Smooth muscle cell (in vitro differentiated cells): ENCODE results near the gene CCDC183. TPM values are rescaled to one million over a fixed set of nuclear protein-coding genes. Genes with fewer than 3 reads are reported as not detected.

Experiments used
- DNase-seq: peaks from one replicate; lab custom pipeline; 2025; ENCODE audit not compliant: unreplicated experiment; lab: John Stamatoyannopoulos, UW
- H2AFZ ChIP-seq: fragments of 200-600 bp; sonication (generic); 2 replicates; pipeline ENCODE4 v1.6.0; 2016; ENCODE audit warnings: antibody characterized with exemption, low read depth, mild to moderate bottlenecking
- H3F3A ChIP-seq: fragments of 200-600 bp; sonication (generic); 2 replicates; pipeline ENCODE4 v1.6.0; 2017; ENCODE audit warnings: antibody characterized with exemption, low read depth
- H3K27ac ChIP-seq: fragments of 200-600 bp; sonication (generic); 2 replicates; pipeline ENCODE4 v1.5.1; 2016; ENCODE audit warnings: low read depth, mild to moderate bottlenecking
- H3K27me3 ChIP-seq: fragments of 200-600 bp; sonication (generic); 2 replicates; pipeline ENCODE4 v1.6.1; 2016; ENCODE audit warnings: low read depth, mild to moderate bottlenecking
- H3K36me3 ChIP-seq: fragments of 200-600 bp; sonication (generic); 2 replicates; pipeline ENCODE4 v1.5.1; 2016; ENCODE audit warnings: low read depth
- H3K4me1 ChIP-seq: fragments of 200-600 bp; sonication (generic); 2 replicates; pipeline ENCODE4 v1.5.1; 2016; ENCODE audit warnings: low read depth
- H3K4me2 ChIP-seq: fragments of 200-600 bp; sonication (generic); 2 replicates; pipeline ENCODE4 v1.6.0; 2016; ENCODE audit warnings: mild to moderate bottlenecking
- H3K4me3 ChIP-seq: fragments of 200-600 bp; sonication (generic); 2 replicates; pipeline ENCODE4 v1.5.1; 2016; ENCODE audit warnings: mild to moderate bottlenecking
- H3K79me2 ChIP-seq: fragments of 200-600 bp; sonication (generic); 2 replicates; pipeline ENCODE4 v1.6.0; 2016; ENCODE audit warnings: low read depth, mild to moderate bottlenecking
- H3K9ac ChIP-seq: fragments of 200-600 bp; sonication (generic); 2 replicates; pipeline ENCODE4 v1.6.0; 2016; ENCODE audit warnings: low read depth
- H3K9me3 ChIP-seq: fragments of 200-600 bp; sonication (generic); replicated peaks from 2 replicates; pipeline ENCODE4 v1.5.1; 2016; ENCODE audit warnings: low read depth
- H4K20me1 ChIP-seq: fragments of 200-600 bp; sonication (generic); 2 replicates; pipeline ENCODE4 v1.6.0; 2016; ENCODE audit warnings: low read depth
- WGBS: methylation state at CpG from one replicate; pipeline ENCODE4 v1.1.7; 2016; ENCODE audit warnings: low lambda C conversion rate; 5-methylcytosine and 5-hydroxymethylcytosine counted together
- polyA plus RNA-seq: library from polyadenylated mRNA; unstranded; fragments of >200 nt; fragmentation: Nextera tagmentation; extraction: Ambion mirVana; gene quantifications from 2 replicates; pipeline ENCODE4 v1.2.1, GENCODE V29; 2016
- total RNA-seq: library from RNA; depleted of rRNA; stranded (reverse); fragments of >200 nt; gene quantifications from 2 replicates; pipeline ENCODE4 v1.2.3, GENCODE V29; 2014
- TF ChIP-seq, protein P1 (sequence below): fragments of 200-600 bp; sonication (generic); IDR thresholded peaks from 2 replicates; pipeline ENCODE4 v1.5.1; 2017; ENCODE audit warnings: borderline replicate concordance, mild to moderate bottlenecking, antibody characterized with exemption; ENCODE audit not compliant: insufficient read depth, poor library complexity, severe bottlenecking

The CCDC183 gene
- total and polyA plus RNA-seq, 2 experiments from 2014 or later = 2.0 to 3.7 TPM

DNA sequence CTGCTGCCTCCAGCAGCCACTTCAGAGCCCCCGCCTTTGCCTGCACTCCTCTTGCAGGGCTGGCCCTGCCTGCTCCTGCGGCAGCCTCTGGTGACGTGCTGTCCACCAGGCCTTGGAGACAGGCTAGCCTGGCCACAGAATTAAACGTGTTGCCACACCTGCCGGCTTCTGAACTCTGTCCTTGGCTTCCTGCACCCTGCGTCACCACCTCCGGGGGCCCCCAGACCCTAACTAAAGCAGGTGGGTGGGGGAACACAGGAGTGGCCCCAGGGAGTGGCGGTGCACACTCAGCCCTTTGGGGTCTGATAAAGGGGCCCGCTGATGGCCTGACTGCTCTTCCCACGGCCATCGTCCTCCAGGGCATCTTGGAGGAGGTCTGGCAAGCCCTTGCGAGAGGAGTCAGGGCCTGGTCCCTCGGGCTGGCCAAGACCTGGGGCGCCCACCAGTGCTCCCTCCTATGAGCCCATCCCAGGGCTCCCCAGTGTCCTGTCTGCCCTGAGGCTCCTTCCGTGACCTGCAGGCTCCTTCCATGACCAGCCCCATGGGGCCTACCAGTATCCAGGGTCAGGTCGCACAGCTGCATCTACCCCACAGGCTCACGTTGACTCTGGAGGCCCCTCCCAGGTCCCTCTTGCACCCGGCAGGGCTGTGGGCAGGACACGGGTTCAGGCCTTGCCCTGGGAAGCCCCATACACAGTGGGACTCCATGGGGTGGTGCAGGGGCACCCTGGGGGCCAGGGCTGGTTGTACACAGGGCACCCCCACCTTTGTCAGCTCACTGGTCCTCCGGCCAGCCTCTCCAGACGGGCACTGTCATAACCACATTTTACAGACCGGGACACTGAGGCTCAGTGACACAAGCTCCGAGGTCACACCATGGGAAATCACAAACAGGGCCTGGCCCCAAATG, 55.0 kb downstream of the CCDC183 start:
- H3K9ac ChIP-seq = no peak overlapping the region
- no peak overlapping the region for H3K27ac ChIP-seq
- H2AFZ ChIP-seq = no peak overlapping the region
- H3K27me3 ChIP-seq = no peaks in the 10 kb centered on the region
- H3K9me3 ChIP-seq = no peaks in the 10 kb centered on the region
- TF ChIP-seq, protein P1, sequence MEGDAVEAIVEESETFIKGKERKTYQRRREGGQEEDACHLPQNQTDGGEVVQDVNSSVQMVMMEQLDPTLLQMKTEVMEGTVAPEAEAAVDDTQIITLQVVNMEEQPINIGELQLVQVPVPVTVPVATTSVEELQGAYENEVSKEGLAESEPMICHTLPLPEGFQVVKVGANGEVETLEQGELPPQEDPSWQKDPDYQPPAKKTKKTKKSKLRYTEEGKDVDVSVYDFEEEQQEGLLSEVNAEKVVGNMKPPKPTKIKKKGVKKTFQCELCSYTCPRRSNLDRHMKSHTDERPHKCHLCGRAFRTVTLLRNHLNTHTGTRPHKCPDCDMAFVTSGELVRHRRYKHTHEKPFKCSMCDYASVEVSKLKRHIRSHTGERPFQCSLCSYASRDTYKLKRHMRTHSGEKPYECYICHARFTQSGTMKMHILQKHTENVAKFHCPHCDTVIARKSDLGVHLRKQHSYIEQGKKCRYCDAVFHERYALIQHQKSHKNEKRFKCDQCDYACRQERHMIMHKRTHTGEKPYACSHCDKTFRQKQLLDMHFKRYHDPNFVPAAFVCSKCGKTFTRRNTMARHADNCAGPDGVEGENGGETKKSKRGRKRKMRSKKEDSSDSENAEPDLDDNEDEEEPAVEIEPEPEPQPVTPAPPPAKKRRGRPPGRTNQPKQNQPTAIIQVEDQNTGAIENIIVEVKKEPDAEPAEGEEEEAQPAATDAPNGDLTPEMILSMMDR = no peak
- no peaks in the 10 kb centered on the region for H3F3A ChIP-seq
- peaks cover 14% of the 10 kb centered on the region for H3K79me2 ChIP-seq
- H3K4me3 ChIP-seq = no peak overlapping the region
- H3K4me2 ChIP-seq = no peak overlapping the region
- H4K20me1 ChIP-seq = peaks cover 13% of the 10 kb centered on the region
- H3K36me3 ChIP-seq = no peaks in the 10 kb centered on the region
- DNase-seq = no peak
- peaks cover 11% of the 10 kb centered on the region for H3K4me1 ChIP-seq
- 93% methylated on average over 23 of the region's 23 CpGs for whole genome bisulfite sequencing

DNA sequence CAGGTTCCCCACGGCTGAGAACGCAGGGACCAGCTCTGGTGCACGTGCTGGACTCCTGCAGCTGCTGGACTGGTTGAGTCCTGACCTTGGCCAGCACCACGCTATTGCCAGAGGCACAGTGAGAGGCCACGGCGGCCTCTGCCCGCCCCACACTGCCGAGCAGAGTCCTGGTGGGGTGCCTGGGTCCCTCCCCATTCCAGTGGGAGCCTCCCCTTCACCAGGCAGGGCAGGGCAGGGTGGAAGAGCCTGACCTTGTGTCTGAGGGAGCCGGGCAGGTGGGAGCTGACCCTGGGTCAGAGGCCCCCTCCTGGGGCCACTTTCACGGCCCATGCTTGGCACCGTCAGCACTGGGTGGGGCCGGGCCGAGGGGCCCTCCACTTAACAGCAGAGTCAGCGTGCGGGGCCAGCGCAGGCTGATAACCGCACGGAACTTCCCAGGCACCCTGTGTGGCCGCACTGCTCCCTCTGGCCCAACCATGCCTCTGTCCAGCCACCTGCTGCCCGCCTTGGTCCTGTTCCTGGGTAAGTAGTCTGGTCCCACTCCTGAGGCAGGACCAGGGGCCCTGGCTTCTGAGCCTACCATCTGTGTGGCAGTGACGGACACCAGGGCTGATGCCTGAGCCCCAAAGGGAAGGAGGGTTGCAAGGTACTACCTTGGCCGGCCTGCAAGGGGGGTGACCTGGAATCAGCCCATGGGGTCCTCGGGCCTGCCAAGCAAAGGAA, 56.0 kb downstream of the CCDC183 start, which contains the start of gene MAMDC4:
Gene MAMDC4 (plus strand): TSS at position 406 of the 723 bp plus-strand sequence. CDS start 71 bp downstream, at position 477.
- 98% methylated on average over 20 of the region's 23 CpGs for WGBS
- Histone ChIP-seq H3K9ac (no peak within 1 kb of the TSS), H3K4me3 (no peak within 1 kb of the TSS), H3K36me3 (no peaks in the 10 kb centered on the region), H4K20me1 (peaks cover 13% of the 10 kb centered on the region), H3F3A (no peaks in the 10 kb centered on the region), H3K4me1 (peaks cover 9% of the 10 kb centered on the region), H3K27ac (no peak within 1 kb of the TSS), H3K27me3 (no peaks in the 10 kb centered on the region), H3K4me2 (no peak within 1 kb of the TSS), H3K9me3 (no peaks in the 10 kb centered on the region), H2AFZ (no peak within 1 kb of the TSS), H3K79me2 (peaks cover 14% of the 10 kb centered on the region)
- DNase-seq = no peak
- TF ChIP-seq, protein P1 = no peak

DNA sequence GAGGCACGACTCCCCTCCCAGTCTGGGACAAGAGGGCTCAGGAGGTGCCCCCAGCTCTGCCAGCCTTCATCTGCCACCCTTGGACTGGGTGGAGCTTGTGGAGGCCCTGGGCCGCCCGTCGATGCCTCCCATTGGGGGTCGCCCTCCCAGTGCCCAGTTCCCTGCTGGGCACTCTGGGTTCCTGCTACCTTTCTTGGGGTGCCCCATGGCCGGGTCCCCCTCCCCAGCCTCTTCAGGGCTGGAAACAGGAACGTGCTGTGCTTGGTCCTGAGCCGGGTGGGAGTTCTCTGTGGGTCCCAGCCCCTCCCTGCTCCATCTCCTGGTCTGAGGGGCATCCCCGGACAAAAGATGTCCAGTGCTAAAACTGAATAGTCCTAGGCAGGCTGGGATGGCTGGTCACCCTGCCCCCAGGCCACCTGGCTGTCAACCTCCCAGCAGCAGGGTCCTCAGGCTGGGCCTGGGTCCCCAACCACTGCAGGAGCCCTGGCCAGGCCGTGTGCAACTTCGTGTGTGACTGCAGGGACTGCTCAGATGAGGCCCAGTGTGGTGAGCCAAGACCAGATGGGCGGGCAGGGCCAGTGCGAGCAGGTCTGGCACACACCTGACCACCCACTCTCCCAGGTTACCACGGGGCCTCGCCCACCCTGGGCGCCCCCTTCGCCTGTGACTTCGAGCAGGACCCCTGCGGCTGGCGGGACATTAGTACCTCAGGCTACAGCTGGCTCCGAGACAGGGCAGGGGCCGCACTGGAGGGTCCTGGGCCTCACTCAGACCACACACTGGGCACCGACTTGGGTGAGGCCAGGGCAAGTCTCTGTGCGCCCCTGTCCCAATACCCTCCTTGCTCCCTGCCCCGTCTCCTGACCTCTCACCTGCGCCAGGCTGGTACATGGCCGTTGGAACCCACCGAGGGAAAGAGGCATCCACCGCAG, 56.8 kb downstream of the CCDC183 start:
- Histone ChIP-seq H3K9me3 (no peaks in the 10 kb centered on the region), H3K36me3 (no peaks in the 10 kb centered on the region), H3K4me2 (no peak overlapping the region), H3K4me1 (peaks cover 8% of the 10 kb centered on the region), H3K4me3 (no peak overlapping the region), H4K20me1 (peaks cover 20% of the 10 kb centered on the region), H3K27me3 (no peaks in the 10 kb centered on the region), H3K27ac (no peak overlapping the region), H3K79me2 (peaks cover 14% of the 10 kb centered on the region), H2AFZ (no peak overlapping the region), H3K9ac (no peak overlapping the region), H3F3A (no peaks in the 10 kb centered on the region)
- WGBS = 96% methylated on average over 25 of the region's 29 CpGs
- no peak for DNase-seq
- TF ChIP-seq, protein P1 = no peak
